ENCODE results near the gene DDX43. TPM values are rescaled to one million over a fixed set of nuclear protein-coding genes. Genes with fewer than 3 reads are reported as not detected.

Gene DDX43
- total and polyA plus RNA-seq, 12 donors, result 0.11 to 1.6 (median 0.47) TPM; not detected in 2

GRCh38 chr6:73395875-73396274 is 1.2 kb downstream of the DDX43 start:
- no peaks in the 10 kb centered on the region for H3K4me1 ChIP-seq (replicated peaks in 1 of 2)
- no peaks in the 10 kb centered on the region for H3K36me3 ChIP-seq (replicated peaks in 1 of 2)
- H3K9me3 ChIP-seq (replicated peaks in 1 of 3), result no peaks in the 10 kb centered on the region
- no peak overlapping the region for H3K4me3 ChIP-seq
- no peak overlapping the region for H3K27ac ChIP-seq
- intact Hi-C loops (cut with DNase I), result no loop called here
- DNase-seq, result no peak
- H3K27me3 ChIP-seq, result no peaks in the 10 kb centered on the region
- no peak for TF ChIP-seq CTCF (IDR thresholded peaks at IDR 0.05)
- TF ChIP-seq POLR2A (IDR thresholded peaks at IDR 0.05), result no peak
- WGBS, 4 donors, result 93 to 96% (median 96%) methylated on average over 10 of the region's 10 CpGs

- DNase-seq, result no peak
- Histone ChIP-seq H3K4me1 (replicated peaks in 1 of 2) (no peaks in the 10 kb centered on the region), H3K27me3 (no peaks in the 10 kb centered on the region), H3K36me3 (replicated peaks in 1 of 2) (no peaks in the 10 kb centered on the region), H3K27ac (no peak overlapping the region), H3K4me3 (no peak overlapping the region), H3K9me3 (replicated peaks in 1 of 3) (no peaks in the 10 kb centered on the region)
- intact Hi-C loops (cut with DNase I), result no loop called here
- TF ChIP-seq POLR2A (IDR thresholded peaks at IDR 0.05), result no peak
- no peak for TF ChIP-seq CTCF (IDR thresholded peaks at IDR 0.05)
These were observed 6.0 kb downstream of the DDX43 start for GRCh38 chr6:73400656-73401055.

GRCh38 chr6:73409395-73409794 is 14.8 kb downstream of the DDX43 start:
- Histone ChIP-seq H3K4me1 (replicated peaks in 1 of 2) (no peaks in the 10 kb centered on the region), H3K36me3 (replicated peaks in 1 of 2) (no peaks in the 10 kb centered on the region), H3K9me3 (replicated peaks in 1 of 3) (no peaks in the 10 kb centered on the region), H3K27me3 (no peaks in the 10 kb centered on the region), H3K27ac (no peak overlapping the region), H3K4me3 (no peak overlapping the region)
- 86 to 100% (median 88%) methylated on average over 1 of the region's 1 CpG for WGBS, 4 donors
- intact Hi-C loops (cut with DNase I), result no loop called here
- TF ChIP-seq CTCF (IDR thresholded peaks at IDR 0.05), result no peak
- DNase-seq, result no peak

- no peak for TF ChIP-seq POLR2A (IDR thresholded peaks at IDR 0.05)
- TF ChIP-seq CTCF (IDR thresholded peaks at IDR 0.05), result no peak
These were observed 18.5 kb downstream of the DDX43 start for GRCh38 chr6:73413102-73413501.

More at GRCh38 chr6:73413102-73413501, 18.5 kb downstream of the DDX43 start:
- no peak overlapping the region for H3K27ac ChIP-seq
- no peaks in the 10 kb centered on the region for H3K9me3 ChIP-seq (replicated peaks in 1 of 3)
- intact Hi-C loops (cut with DNase I), result no loop called here
- 80 to 98% (median 91%) methylated on average over 3 of the region's 3 CpGs for WGBS, 4 donors
- H3K36me3 ChIP-seq (replicated peaks in 1 of 2), result no peaks in the 10 kb centered on the region
- no peak for DNase-seq
- no peaks in the 10 kb centered on the region for H3K4me1 ChIP-seq (replicated peaks in 1 of 2)
- H3K27me3 ChIP-seq, result no peaks in the 10 kb centered on the region
- H3K4me3 ChIP-seq, result no peak overlapping the region
